Activated T-helper 1 cell treated with Interleukin-2 at 50 U/mL for 16 hours (primary cell): ENCODE measurements around the gene ACTR5.
"Not testable (repeated sequence)": the region's sequence is repeated elsewhere in the genome, so short reads cannot be mapped to it uniquely, and the experiment has no call there.

Experiments used
- DNase-seq: peaks from one replicate; pipeline ENCODE4 v3.0.0-alpha.2; 2020; ENCODE audit warnings: low read depth

ACTR5 gene

GRCh38 chr20:38805958-38806854 is 57.9 kb downstream of the ACTR5 start:
- peak; percentile 27 for DNase-seq

- DNase-seq: peak; percentile 19
Measured at GRCh38 chr20:38806855-38807655, 58.8 kb downstream of the ACTR5 start.

GRCh38 chr20:38809942-38810341 is 61.7 kb downstream of the ACTR5 start:
- no peak for DNase-seq

GRCh38 chr20:38810926-38811630 is 62.8 kb downstream of the ACTR5 start:
- DNase-seq: no peak

- no peak for DNase-seq
Measured at GRCh38 chr20:38811769-38812168, 63.5 kb downstream of the ACTR5 start.

GRCh38 chr20:38812182-38812581 is 63.9 kb downstream of the ACTR5 start:
- DNase-seq: no peak

GRCh38 chr20:38812709-38813573 is 64.7 kb downstream of the ACTR5 start:
- no peak for DNase-seq

- not testable (repeated sequence) for DNase-seq
Measured at GRCh38 chr20:38813574-38813962, 65.3 kb downstream of the ACTR5 start.

- DNase-seq: no peak
Measured at GRCh38 chr20:38815446-38815845, 67.2 kb downstream of the ACTR5 start.

GRCh38 chr20:38818113-38819065 is 70.1 kb downstream of the ACTR5 start:
- no peak for DNase-seq
